CD1c-positive myeloid dendritic cell (primary cell): ENCODE results near the gene RTN4RL1.

Experiments used
- DNase-seq: peaks from one replicate; pipeline ENCODE4 v3.0.0-alpha.2; 2016; ENCODE audit errors: extremely low spot score

The RTN4RL1 gene

DNA sequence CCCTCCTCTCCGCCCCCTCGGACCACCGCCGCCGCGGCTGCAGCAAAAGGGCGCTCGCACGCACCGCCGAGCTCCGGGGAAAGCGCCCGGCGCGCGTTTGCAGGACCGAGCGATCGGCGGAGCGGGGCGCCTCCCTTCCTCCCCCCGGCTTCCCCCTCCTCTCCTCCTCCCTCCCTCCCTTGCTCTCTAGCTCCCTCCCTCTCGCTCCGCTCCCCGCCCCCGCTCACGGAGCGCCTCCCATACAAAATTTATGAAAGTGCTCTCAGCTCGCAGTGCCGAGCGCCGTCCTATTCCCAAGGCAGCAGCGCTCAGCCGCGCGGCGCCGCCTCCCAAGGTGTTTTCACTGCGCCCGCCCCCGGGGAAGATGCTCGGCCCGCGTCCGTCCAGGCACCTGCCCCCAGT, at the start of gene RTN4RL1:
TSS of gene RTN4RL1 (minus strand) at position 115 of the 402 bp plus-strand sequence. CDS start 469 bp downstream, outside the sequence.
- peak; percentile 43 for DNase-seq

DNA sequence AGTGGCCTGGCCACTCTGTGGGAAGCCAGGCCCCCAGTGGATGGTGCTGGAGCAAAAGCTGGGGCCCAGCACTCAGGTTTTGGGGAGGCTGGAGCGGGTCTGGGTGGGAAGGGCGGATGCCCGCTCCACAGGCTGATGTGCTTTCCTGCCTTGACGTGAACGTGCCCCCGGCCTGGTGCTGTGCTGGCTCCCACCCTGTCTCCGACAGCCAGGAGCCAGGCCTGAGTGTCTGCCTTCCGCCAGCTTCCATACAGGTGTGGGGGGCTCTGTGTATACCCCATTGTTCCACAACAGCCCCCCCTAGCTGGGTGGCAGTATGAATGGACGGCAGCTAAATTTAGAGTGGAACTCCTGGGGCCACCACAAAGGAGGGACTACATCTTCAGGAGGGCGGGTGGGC, 49.8 kb upstream of the RTN4RL1 start:
- no peak for DNase-seq

DNA sequence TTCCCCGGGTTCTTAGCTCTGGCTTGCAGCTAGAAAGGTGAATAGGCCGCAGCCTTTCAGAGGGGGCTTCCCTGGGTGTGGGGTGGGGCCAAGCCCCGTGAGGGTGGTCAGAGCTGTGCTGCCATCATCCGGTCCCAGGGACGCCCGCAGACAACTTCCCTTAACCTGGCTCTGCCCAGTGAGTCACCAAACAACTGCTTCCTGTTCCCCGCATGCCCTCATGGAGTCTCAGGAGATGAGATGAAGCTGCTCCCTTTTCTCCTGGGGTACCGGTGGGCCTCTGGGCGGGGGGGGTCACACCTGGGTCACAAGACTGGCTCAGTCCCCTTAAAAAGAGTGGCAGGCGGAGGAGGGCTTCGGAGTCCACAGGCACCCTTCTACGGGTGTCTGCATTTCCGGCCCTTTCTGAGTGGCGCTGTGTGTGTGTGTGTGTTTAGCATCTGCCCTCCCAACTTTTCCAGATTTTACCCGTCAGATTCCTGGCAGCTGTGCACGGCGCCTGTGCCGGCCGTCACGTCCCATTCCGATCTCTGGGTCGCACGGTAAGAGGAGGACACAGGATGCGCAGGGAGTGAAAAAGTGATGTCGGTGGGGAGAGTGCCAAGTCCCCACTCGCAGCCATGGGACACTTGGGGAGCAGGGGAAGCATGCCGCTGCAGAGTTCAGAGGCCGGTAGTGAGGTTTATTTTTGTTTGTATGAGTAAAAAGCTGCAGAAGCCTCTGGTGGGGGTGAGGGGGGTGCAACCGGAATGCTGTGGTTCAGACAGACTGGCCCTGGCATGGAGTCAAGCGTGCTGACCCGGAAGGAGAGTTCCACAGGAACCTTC, 46.5 kb upstream of the RTN4RL1 start:
- DNase-seq: peak; percentile 68

DNA sequence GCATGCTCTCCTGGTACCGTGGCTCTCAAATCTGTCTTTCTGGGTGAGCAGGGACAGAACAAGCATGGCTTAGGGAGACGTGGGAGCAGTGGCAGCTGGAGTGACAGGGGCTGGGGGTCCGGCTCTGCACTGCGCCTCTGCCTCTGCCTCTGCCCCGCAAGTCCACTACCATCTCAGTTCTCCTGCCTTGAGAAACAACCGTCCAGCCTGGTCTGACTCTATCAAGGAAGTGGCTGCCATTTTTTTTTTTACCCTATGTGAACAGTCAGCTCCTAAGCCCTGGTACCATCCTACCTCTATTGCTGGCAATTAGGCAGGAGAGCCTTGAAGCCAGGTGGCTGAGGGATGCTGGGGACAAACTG, 45.9 kb upstream of the RTN4RL1 start:
- DNase-seq: no peak

DNA sequence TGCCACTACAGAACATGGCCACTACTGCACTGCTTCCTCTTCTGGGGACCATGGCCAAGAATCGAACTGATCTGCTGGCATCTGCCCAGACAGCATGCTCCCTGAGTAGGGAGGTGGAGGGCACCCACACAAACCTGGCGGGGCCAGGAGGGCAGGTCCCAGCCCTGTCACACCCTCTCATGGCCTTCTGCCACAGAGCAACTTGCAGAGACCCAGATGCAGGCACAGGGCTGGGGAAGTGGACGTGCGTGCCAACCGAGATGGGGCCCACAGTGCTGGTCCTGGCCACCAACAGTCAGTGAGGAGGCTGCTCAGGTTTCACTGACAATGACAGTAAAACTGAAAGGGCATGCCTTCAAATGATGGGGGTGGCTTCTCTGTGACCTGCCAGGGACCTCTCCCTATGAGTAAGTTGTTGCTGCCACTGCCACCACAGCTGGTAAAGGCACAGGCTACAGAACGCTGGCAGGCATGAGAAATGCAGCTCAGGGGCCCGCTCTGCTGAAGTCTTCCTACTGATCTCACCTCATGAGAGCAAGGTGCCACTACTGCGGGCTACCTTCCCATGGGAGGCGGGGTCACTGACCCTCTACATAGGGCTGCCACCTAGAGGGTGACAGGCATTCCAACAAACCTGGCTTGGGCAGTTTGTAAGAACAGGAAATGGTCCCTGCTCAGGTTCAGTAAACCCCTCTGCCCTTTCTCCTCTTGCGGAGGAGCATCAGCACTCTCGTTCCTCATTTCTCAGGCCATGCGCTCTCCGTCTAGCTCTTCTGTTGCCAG, 45.3 kb upstream of the RTN4RL1 start:
- DNase-seq: peak; percentile 75

GRCh38 chr17:2068519-2069051, 43.5 kb upstream of the RTN4RL1 start:
- DNase-seq: no peak

DNA sequence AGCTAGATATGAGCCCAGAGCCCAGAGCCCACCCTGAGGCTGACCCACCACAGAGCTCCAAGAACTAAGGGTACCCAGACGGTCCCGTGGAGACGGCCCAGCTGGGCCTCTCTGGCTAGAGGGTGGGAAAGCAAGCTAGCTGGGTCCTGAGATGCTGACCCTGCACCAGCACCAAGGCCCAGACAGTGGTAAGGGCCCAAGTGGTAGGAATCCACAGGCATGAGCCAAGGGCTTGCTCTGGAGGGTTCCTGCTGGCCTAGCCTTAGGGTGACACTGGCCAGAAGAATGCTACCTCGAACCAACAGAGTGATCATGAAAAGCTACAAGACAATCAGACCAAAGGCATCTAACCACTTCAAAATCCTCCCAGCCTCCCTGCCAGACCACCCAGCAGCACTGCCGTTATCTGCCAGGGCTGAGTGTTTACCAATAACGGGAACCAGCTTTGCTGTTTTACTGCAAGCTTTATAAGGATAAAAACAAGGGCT, 42.9 kb upstream of the RTN4RL1 start:
- no peak for DNase-seq

DNA sequence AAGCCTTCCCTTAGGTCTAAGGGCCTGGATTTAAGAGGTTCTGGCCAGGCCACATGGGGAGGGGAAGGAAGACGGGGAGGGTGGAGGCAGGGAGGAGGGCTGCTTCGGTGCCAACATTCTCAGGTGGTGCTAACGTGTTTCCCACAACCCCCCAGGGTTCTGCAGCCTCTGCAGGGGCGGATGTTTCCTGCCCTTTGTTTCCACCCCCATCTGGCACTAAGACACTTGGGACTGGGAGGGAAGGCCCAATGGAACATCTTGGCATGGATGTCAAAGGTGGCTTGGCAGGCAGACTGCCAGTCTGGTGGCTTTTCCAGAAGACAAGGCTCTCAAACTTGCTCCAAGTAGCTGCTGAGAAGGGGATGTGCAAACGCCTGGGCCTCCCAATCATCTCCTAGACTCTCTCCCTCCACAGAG, 42.5 kb upstream of the RTN4RL1 start:
- DNase-seq: no peak

DNA sequence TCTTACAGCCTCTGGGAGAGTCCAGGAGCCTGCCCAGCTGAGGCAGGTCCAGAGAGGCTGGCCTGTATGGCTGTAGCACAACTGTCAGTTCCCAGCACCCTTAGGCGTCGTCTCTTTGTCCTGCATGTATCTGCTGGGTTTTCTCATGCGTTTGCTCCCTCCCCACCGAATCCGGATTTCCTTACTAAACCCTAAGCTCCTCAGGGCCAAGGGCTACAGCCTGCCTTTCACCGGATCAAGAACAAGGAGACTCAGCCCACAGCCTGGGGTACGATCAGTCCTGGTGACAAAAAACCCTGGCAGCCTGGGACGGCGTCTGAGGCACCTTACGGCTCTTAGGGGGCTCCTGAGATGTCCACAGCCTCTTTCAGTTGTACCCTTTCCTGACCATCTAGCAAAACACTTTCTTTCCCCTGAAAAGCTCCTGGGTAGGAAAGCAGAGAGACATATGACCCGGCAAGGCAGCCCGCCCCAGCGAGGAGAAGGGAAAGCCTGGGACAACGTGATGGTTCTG, 42.0 kb upstream of the RTN4RL1 start:
- DNase-seq: no peak

GRCh38 chr17:2065949-2066400, 40.8 kb upstream of the RTN4RL1 start:
- no peak for DNase-seq

DNA sequence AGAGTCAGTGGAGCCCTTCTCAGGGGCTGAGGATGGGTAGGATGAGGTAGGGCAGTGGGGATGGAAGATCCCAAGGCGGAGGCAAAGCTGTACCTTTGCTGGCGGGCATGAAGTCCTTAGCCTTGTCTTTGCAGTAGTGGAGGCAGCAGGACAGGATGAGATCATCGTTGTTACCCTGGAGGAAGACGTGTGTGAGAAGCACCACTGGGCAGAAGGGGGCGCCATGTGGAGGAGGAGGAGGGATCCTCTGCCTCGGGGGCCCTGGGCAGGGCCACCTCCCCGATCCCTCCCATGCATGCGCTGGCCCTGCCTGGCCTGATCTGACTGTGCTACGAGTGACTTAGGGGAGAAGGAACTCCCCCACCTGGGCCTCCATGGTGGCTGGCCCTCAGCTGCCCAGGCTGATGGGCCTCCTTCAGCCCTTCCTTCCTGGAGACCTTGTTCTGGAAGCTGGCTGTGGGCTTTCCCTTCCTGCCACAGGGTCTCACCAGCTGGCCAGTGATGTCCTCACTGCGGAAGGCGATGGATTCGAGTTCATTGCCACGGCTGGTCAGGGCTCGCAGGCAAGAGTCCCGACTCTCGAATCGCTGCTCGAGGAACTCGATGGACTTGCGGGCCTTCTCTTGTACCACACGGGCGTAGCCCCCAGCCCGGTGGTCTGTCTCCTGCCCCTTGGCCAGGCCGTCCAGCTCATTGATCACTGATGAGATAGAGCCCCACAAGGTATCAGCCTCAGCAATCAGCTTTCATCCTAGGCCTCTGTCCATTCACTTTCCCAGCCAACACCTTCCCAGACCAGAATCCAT, 40.0 kb upstream of the RTN4RL1 start:
- DNase-seq: peak; percentile 50

- no peak for DNase-seq
These were observed 39.4 kb upstream of the RTN4RL1 start for GRCh38 chr17:2064520-2064971.

DNA sequence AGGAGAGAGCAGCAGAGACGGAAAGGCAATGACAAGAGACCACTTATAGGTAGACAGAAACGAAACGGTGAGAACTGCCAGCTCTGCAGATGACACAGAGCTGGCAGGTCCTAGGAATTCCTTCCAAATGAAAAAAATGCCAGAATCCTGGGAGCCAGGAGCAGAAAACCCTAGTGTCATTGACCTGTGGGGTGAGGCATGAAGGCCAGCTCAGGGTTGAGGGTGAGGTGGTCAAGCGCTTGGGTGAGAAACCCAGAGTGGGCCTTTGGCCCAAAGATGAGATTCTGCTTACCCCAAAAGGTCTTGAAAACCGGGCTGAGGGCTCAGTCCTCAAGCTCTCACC, 39.0 kb upstream of the RTN4RL1 start:
- no peak for DNase-seq

DNA sequence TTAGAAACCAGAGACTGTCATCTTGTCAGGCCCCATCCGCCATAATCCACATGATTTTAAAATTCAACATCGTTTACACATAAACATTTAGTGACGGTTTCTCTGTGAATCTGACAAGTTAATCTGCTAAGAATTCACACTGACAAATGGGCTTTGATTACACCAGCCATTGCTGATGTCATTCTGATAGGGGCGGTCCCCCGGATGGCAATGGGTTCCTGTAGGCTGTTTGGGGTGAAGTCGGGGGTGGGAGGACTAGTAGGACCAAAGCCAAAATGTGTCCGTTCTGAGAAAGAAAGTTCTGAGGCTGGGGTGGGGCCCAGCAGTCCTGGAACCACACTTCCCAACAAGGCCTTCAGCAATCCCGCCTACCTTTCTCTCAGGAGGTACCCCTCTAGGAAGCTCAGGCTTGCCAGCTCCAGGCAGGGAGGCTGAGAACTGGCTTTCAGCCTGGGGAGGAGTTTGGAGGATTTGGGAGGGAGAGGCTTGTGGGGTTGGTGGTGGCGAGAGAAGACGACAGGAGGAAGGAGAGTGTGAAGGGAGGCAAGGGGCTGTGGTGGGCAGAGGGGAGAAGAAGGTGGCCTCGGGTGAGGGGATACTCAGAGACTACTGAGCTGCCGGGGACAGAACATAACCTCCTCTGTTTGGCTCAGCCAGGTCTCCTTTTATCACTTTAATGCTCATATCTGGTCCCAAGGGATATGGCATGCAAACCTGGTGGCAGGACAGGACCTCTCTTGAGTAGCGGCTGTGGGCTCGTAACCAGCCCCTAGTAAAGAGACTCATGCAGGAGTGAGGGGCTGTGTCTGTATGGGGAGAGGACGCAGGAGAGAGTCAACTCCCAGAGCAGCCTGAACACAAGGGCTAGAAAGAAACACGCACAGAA, 38.4 kb upstream of the RTN4RL1 start:
- no peak for DNase-seq

DNA sequence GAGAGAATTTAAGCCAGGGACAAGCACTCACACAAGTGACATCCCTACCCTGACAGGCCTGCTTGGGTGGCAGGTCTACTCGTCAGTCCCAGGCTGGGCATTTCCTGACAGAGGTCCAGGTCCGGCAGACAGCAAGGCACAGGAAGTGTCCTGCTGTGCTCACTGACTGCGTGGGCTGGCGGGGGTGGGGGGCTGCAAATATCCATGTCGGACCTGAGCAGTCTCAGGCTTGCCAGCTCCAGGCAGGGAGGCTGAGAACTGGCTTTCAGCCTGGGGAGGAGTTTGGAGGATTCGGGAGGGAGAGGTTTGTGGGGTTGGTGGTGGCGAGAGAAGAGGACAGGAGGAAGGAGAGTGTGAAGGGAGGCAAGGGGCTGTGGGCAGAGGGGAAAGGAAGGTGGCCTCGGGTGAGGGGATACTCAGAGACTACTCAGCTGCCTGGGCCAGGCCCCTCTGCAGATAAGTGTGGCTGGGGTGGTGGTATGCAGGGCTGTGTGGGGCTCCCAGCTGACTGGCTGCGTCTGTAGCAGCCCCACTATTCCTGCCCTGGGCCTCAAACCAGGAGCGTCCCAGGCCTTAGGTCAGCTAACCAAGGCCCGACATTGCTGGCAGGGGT, 37.5 kb upstream of the RTN4RL1 start:
- DNase-seq: no peak

GRCh38 chr17:2061441-2061958, 36.4 kb upstream of the RTN4RL1 start:
- no peak for DNase-seq

DNA sequence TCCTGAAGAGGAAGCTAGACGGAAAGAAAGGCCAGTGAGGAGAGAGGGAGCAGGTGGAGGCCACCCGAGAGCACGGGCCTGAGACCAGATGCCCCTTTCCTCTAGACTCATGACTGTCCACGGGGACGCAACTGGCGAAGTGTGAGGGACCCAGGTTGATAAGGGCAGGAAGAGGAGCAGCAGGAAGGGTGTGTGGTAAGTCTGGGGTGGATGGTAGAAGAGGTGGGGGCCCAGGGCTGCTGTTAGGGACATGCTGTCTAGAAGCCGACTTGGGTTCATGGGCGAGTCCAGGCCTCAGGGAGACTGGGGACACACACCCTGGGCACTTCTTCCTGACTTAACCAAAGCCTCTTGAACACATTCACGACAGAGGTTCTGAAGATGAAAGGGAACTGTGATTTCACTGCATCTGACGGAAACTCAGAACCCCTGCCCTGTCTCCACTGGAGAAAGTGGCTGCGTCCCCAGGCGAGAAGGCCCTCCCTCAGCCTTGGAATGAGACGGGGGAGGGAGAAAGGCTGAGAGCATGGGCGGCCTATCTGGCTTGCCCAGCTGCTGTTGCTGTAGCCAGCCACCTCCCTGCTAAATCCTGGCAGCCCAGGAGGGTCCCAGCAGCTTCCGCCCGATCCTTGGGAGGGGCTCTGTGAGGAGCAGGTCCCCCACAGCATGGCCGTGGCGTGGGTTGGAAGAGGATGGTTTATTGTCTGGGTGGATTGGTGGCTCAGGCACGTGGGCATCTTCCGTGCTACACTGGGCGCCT, 35.7 kb upstream of the RTN4RL1 start:
- no peak for DNase-seq

GRCh38 chr17:2060385-2060658, 35.2 kb upstream of the RTN4RL1 start:
- no peak for DNase-seq
